Measurements from ENCODE around the gene TAGLN3. TPM values are rescaled to one million over a fixed set of nuclear protein-coding genes. Genes with fewer than 3 reads are reported as not detected.

TAGLN3 gene
- total and polyA plus RNA-seq, 2 donors from 2014 or later: 0.79 to 5.7 TPM

DNA sequence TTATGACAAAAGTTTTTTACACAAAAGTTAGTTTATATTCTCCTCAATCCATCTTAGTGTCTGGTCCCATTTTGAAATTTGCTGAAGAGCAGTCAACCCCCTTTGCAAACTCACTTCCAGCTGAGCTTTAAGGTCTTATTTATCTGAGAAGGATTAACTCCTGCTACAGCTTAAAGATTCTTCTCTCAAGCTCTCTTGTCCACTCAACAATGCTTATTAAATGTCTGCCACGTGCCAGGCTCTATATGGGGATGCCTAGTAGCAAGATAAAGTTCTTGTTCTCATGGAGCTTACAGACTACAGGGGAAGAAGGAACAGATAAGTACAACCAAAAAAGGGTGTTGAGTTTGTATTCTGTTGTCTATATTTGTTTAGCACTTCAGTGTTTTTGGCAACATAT is 54.5 kb downstream of the TAGLN3 start:
- H3K4me1 ChIP-seq (ENCODE audit: control insufficient read depth in 2 of 3, insufficient read depth in 2 of 3, low read depth in 1 of 3, low read length in 3 of 3): no peaks in the 10 kb centered on the region
- H3K9me3 ChIP-seq (ENCODE audit: control insufficient read depth in 2 of 3, insufficient read depth in 1 of 3, low read length in 3 of 3): no peaks in the 10 kb centered on the region
- no peak for FAIRE-seq
- intact Hi-C loops (cut with DNase I): no loop called here
- H3K9ac ChIP-seq (ENCODE audit: low read length in 3 of 3): no peak overlapping the region
- TF ChIP-seq, protein P1, sequence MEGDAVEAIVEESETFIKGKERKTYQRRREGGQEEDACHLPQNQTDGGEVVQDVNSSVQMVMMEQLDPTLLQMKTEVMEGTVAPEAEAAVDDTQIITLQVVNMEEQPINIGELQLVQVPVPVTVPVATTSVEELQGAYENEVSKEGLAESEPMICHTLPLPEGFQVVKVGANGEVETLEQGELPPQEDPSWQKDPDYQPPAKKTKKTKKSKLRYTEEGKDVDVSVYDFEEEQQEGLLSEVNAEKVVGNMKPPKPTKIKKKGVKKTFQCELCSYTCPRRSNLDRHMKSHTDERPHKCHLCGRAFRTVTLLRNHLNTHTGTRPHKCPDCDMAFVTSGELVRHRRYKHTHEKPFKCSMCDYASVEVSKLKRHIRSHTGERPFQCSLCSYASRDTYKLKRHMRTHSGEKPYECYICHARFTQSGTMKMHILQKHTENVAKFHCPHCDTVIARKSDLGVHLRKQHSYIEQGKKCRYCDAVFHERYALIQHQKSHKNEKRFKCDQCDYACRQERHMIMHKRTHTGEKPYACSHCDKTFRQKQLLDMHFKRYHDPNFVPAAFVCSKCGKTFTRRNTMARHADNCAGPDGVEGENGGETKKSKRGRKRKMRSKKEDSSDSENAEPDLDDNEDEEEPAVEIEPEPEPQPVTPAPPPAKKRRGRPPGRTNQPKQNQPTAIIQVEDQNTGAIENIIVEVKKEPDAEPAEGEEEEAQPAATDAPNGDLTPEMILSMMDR (IDR thresholded peaks at IDR 0.05; ENCODE audit: borderline replicate concordance, extremely low read depth, insufficient read depth): no peak
- H3K27me3 ChIP-seq (ENCODE audit: control insufficient read depth, insufficient read depth, low read length): no peaks in the 10 kb centered on the region
- H3K36me3 ChIP-seq (ENCODE audit: control insufficient read depth in 2 of 3, insufficient read depth in 3 of 3, low read length in 3 of 3): no peaks in the 10 kb centered on the region
- DNase-seq: no peak
- H3K27ac ChIP-seq (ENCODE audit: low read depth in 2 of 2, low read length in 2 of 2): no peak overlapping the region
- H3K4me3 ChIP-seq (ENCODE audit: low read length in 3 of 3): no peak overlapping the region

DNA sequence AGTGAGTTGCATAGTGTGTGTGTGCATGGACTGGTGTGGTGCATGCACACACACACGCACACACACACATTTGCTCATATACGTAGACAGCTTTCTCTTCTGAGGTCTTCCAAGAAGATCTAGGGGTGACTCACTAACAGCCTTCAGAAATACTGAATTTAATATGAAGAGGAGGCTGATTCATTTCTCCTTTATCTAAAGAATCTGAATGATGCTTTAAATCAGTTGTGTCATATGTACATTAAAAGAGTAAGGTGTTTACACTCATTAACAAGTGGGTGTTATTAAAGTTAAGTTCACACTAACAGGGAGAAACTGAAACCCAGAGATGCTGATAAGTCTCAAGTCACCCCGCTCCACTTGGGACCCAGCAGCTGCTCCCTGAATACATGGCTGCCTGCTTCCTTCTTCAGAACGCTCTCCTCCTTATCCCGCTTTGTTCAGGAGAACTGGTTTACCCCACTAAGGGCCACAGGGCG is 57.8 kb downstream of the TAGLN3 start:
- DNase-seq (no peak), FAIRE-seq (no peak)
- Histone ChIP-seq H3K9ac (ENCODE audit: low read length in 3 of 3) (no peak overlapping the region), H3K4me3 (ENCODE audit: low read length in 3 of 3) (no peak overlapping the region), H3K9me3 (ENCODE audit: control insufficient read depth in 2 of 3, insufficient read depth in 1 of 3, low read length in 3 of 3) (no peaks in the 10 kb centered on the region), H3K27ac (ENCODE audit: low read depth in 2 of 2, low read length in 2 of 2) (no peak overlapping the region), H3K27me3 (ENCODE audit: control insufficient read depth, insufficient read depth, low read length) (no peaks in the 10 kb centered on the region), H3K4me1 (ENCODE audit: control insufficient read depth in 2 of 3, insufficient read depth in 2 of 3, low read depth in 1 of 3, low read length in 3 of 3) (no peaks in the 10 kb centered on the region), H3K36me3 (ENCODE audit: control insufficient read depth in 2 of 3, insufficient read depth in 3 of 3, low read length in 3 of 3) (no peaks in the 10 kb centered on the region)
- TF ChIP-seq, protein P1 (IDR thresholded peaks at IDR 0.05; ENCODE audit: borderline replicate concordance, extremely low read depth, insufficient read depth): no peak
- intact Hi-C loops (cut with DNase I): no loop called here

DNA sequence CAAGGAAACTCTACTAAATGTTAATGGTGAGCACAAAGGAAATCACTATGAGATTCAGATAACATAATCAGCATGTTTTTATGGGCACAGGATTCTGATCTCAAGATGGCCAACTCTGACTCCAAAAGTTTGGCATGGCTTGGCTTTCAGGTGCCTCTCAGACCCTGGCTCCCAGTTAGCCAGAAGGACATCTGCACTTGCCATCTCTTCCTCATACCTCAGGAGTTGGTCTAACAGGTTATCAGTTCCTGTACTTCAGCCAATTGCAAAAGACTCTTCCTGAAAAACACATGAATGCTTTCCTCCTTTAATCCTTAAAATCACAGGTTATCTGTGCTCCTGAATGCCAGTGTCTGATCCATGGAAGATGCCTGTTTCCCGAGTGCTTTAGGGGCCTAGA is 60.8 kb downstream of the TAGLN3 start:
- Histone ChIP-seq H3K27me3 (ENCODE audit: control insufficient read depth, insufficient read depth, low read length) (no peaks in the 10 kb centered on the region), H3K27ac (ENCODE audit: low read depth in 2 of 2, low read length in 2 of 2) (no peak overlapping the region), H3K4me1 (ENCODE audit: control insufficient read depth in 2 of 3, insufficient read depth in 2 of 3, low read depth in 1 of 3, low read length in 3 of 3) (no peaks in the 10 kb centered on the region), H3K36me3 (ENCODE audit: control insufficient read depth in 2 of 3, insufficient read depth in 3 of 3, low read length in 3 of 3) (no peaks in the 10 kb centered on the region), H3K9ac (ENCODE audit: low read length in 3 of 3) (no peak overlapping the region), H3K9me3 (ENCODE audit: control insufficient read depth in 2 of 3, insufficient read depth in 1 of 3, low read length in 3 of 3) (no peaks in the 10 kb centered on the region), H3K4me3 (ENCODE audit: low read length in 3 of 3) (no peak overlapping the region)
- TF ChIP-seq, protein P1 (IDR thresholded peaks at IDR 0.05; ENCODE audit: borderline replicate concordance, extremely low read depth, insufficient read depth): no peak
- no peak for DNase-seq
- no peak for FAIRE-seq
- intact Hi-C loops (cut with DNase I): no loop called here

DNA sequence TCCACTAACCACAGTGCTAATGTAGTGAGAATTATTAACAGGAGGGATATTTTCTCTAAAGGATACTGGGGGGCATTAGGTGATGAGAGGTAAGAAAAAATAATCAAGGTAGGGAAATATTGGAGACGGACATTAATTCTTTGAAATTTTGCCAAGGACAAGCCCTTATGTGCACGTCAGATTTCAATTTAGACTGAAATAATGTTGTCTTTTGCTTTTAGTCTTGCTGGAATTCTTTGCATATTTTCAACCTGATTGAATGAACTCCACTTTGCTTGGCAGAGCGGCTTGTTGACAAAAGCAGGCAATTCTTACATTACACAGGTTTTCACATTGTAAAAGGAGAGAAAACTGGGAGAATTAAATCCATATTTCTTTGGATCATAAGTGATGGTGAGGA is 62.4 kb downstream of the TAGLN3 start:
- H3K4me1 ChIP-seq (ENCODE audit: control insufficient read depth in 2 of 3, insufficient read depth in 2 of 3, low read depth in 1 of 3, low read length in 3 of 3): no peaks in the 10 kb centered on the region
- FAIRE-seq (no peak), DNase-seq (peak in 2 of 5 donors; percentile 27 to 40)
- intact Hi-C loops (cut with DNase I): no loop called here
- no peaks in the 10 kb centered on the region for H3K36me3 ChIP-seq (ENCODE audit: control insufficient read depth in 2 of 3, insufficient read depth in 3 of 3, low read length in 3 of 3)
- no peaks in the 10 kb centered on the region for H3K27me3 ChIP-seq (ENCODE audit: control insufficient read depth, insufficient read depth, low read length)
- H3K9ac ChIP-seq (ENCODE audit: low read length in 3 of 3): no peak overlapping the region
- no peak overlapping the region for H3K27ac ChIP-seq (ENCODE audit: low read depth in 2 of 2, low read length in 2 of 2)
- no peak overlapping the region for H3K4me3 ChIP-seq (ENCODE audit: low read length in 3 of 3)
- H3K9me3 ChIP-seq (ENCODE audit: control insufficient read depth in 2 of 3, insufficient read depth in 1 of 3, low read length in 3 of 3): no peaks in the 10 kb centered on the region
- TF ChIP-seq, protein P1 (IDR thresholded peaks at IDR 0.05; ENCODE audit: borderline replicate concordance, extremely low read depth, insufficient read depth): no peak
